IgD-negative memory B cell (primary cell): ENCODE data around the gene FAM120A. TPM values are rescaled to one million over a fixed set of nuclear protein-coding genes. Genes with fewer than 3 reads are reported as not detected.

ENCODE experiments used
- H3K27ac Mint-ChIP-seq, 3 donors: one replicate each; pipeline ENCODE4 v1.8.0; 2020 to 2022; ENCODE audit warnings: mild to moderate bottlenecking in 3 of 3, mixed read lengths in 3 of 3, moderate library complexity in 1 of 3
- H3K27me3 Mint-ChIP-seq: one replicate; pipeline ENCODE4 v1.8.0; 2021; ENCODE audit warnings: mixed read lengths
- H3K36me3 Mint-ChIP-seq: one replicate; pipeline ENCODE4 v1.8.0; 2020; ENCODE audit warnings: mild to moderate bottlenecking, mixed read lengths
- H3K4me1 Mint-ChIP-seq, 3 donors: one replicate each; pipeline ENCODE4 v1.8.0; 2020 to 2022; ENCODE audit warnings: mixed read lengths in 3 of 3, mild to moderate bottlenecking in 1 of 3
- H3K4me3 Mint-ChIP-seq, 4 donors: one replicate each; pipeline ENCODE4 v1.8.0; 2020 to 2022; ENCODE audit warnings: mild to moderate bottlenecking in 4 of 4, mixed read lengths in 4 of 4, moderate library complexity in 3 of 4
- H3K9me3 Mint-ChIP-seq, 3 donors: one replicate each; pipeline ENCODE4 v1.8.0; 2020 to 2021; ENCODE audit warnings: mixed read lengths in 3 of 3, mild to moderate bottlenecking in 1 of 3
- polyA plus RNA-seq: library from polyadenylated mRNA; unstranded; fragments of 300-500 nt; fragmentation: Illumina TruSeq; gene quantifications from one replicate; pipeline ENCODE4 v1.2.3, GENCODE V29; 2021

FAM120A gene
- polyA plus RNA-seq, 1 donor from 2014 or later = 14.5 TPM

- Mint-ChIP-seq H3K27me3 (no peaks in the 10 kb centered on the region), H3K9me3 (peaks cover 0 to 6% (median 0%) of the 10 kb centered on the region in 3 donors), H3K4me3 (peak overlapping the region in 1 of 4 donors; percentile 47), H3K4me1 (peaks cover 14 to 29% (median 23%) of the 10 kb centered on the region in 3 donors), H3K36me3 (peaks cover 12% of the 10 kb centered on the region), H3K27ac (no peak overlapping the region)
These were observed 135.8 kb downstream of the FAM120A start for GRCh38 chr9:93587284-93587650.

DNA sequence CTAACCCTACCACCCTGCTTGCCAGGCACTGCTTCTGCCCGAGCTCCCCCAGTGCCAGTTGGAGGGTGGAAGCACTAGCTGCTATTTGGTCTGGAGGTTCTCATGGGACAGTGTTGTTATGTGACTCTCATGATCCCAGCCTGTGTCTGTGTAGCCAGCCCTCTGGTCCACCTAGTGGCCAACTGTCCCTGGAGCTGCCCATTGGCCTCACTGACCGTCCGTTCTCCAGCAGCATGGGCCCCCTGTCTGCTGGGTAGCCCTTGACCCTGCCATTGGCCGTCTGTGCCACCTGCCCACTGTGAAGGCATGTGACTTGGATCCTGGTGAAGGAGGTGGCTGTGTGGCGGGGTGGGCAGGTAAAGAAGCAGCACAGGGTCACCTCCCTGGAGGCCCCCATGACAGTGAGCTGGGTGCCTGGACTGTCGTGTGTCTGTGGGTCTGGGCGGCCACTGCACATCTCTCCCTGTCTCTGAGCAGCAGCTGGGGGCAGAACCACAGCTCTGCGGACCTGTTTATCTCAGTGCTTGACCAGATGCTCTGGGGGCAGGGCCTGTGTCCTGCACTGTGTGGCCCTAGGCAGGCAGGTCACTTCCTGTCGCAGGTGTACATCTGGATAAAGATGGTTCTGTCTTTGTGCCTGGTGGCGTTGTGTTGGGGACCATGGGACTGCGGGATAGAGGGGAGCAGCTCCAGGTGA, 136.3 kb downstream of the FAM120A start:
- no peaks in the 10 kb centered on the region for H3K27me3 Mint-ChIP-seq
- peak overlapping the region in 1 of 4 donors; percentile 47 for H3K4me3 Mint-ChIP-seq
- H3K36me3 Mint-ChIP-seq = peaks cover 12% of the 10 kb centered on the region
- no peak overlapping the region for H3K27ac Mint-ChIP-seq
- peaks cover 14 to 24% (median 23%) of the 10 kb centered on the region in 3 donors for H3K4me1 Mint-ChIP-seq
- peaks cover 0 to 6% (median 0%) of the 10 kb centered on the region in 3 donors for H3K9me3 Mint-ChIP-seq

- Mint-ChIP-seq H3K36me3 (peaks cover 9% of the 10 kb centered on the region), H3K9me3 (peaks cover 0 to 6% (median 0%) of the 10 kb centered on the region in 3 donors), H3K4me3 (peak overlapping the region in 1 of 4 donors; percentile 71), H3K4me1 (peaks cover 14 to 26% (median 23%) of the 10 kb centered on the region in 3 donors), H3K27ac (no peak overlapping the region), H3K27me3 (no peaks in the 10 kb centered on the region)
These were observed 137.4 kb downstream of the FAM120A start for GRCh38 chr9:93588641-93589609.

GRCh38 chr9:93589688-93590087, 138.2 kb downstream of the FAM120A start:
- H3K27me3 Mint-ChIP-seq = no peaks in the 10 kb centered on the region
- no peak overlapping the region for H3K27ac Mint-ChIP-seq
- H3K9me3 Mint-ChIP-seq = peaks cover 0 to 3% (median 0%) of the 10 kb centered on the region in 3 donors
- H3K4me1 Mint-ChIP-seq = peaks cover 15 to 26% (median 22%) of the 10 kb centered on the region in 3 donors
- peak overlapping the region in 1 of 4 donors; percentile 5 for H3K4me3 Mint-ChIP-seq
- H3K36me3 Mint-ChIP-seq = peaks cover 3% of the 10 kb centered on the region

DNA sequence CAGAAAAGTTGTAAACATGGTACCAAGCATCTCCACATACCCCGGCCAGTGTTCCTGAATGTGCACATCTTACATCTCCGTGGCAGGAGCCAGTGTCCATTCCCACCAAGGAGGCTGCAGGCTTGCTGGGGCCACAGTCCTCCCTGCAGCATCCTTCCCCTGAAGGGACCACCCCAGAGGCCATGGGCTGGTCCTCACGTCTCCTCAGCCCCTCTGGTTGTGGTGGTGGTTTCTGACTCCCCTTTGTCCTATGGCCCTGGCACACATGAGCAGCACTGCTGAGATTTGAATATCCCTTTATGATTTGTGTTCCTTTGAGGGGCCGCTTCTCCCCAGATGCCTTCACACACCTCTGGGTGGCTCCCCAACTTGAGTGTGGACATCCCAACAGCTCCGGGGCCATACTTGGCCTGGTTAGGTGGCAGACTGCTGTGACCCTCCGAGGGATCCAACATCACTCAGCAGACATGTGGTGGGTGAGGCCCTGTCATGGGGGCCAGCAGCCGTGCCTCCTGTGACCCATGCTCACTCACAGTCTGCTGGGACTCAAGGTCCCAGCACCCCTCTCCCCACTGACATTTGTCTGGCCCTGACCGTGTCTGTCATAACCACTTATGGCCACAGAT, 139.2 kb downstream of the FAM120A start:
- H3K36me3 Mint-ChIP-seq = no peaks in the 10 kb centered on the region
- H3K4me1 Mint-ChIP-seq = peaks cover 18 to 35% (median 24%) of the 10 kb centered on the region in 3 donors
- no peaks in the 10 kb centered on the region for H3K27me3 Mint-ChIP-seq
- no peak overlapping the region for H3K4me3 Mint-ChIP-seq
- H3K9me3 Mint-ChIP-seq = no peaks in the 10 kb centered on the region
- no peak overlapping the region for H3K27ac Mint-ChIP-seq

GRCh38 chr9:93591301-93592007, 140.0 kb downstream of the FAM120A start:
- H3K36me3 Mint-ChIP-seq = no peaks in the 10 kb centered on the region
- no peak overlapping the region for H3K27ac Mint-ChIP-seq
- no peaks in the 10 kb centered on the region for H3K27me3 Mint-ChIP-seq
- H3K9me3 Mint-ChIP-seq = no peaks in the 10 kb centered on the region
- H3K4me1 Mint-ChIP-seq = peaks cover 24 to 42% (median 30%) of the 10 kb centered on the region in 3 donors
- no peak overlapping the region for H3K4me3 Mint-ChIP-seq

DNA sequence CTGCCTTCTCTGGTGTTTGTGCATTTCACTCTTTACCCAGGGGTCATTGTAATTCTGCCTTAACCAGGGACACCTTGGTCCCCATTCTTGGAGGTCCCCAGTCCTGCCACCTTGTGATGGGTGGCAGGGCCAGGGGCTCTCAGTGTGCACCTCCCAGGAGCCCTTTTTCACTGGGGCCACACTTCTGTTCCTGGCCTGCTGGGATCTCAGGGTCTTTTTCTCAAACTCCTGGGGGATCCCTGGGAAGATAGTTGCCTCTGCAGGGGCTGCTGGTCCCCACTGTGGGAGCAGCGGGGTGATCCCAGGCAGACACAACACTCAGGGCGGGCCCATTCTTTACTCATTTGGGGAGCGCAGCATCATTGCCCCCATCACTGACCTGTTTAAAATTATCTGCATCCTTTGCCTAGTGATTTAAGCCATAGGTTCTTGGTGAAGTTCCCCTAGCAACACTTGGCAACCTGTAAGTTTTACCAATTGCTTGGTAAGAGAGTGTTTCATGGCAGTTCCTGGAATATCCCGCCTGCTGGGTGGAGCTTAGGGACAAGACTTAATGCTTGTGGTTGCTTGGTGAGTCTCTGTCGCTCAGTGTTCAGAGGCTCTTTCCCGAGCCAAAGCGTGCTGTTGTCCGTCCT, 140.6 kb downstream of the FAM120A start:
- peaks cover 21 to 42% (median 29%) of the 10 kb centered on the region in 3 donors for H3K4me1 Mint-ChIP-seq

GRCh38 chr9:93592643-93593021, 141.1 kb downstream of the FAM120A start:
- no peak overlapping the region for H3K4me3 Mint-ChIP-seq
- H3K9me3 Mint-ChIP-seq = no peaks in the 10 kb centered on the region
- peaks cover 23 to 42% (median 34%) of the 10 kb centered on the region in 3 donors for H3K4me1 Mint-ChIP-seq
- no peaks in the 10 kb centered on the region for H3K27me3 Mint-ChIP-seq
- peak overlapping the region in 1 of 3 donors; percentile 50 for H3K27ac Mint-ChIP-seq
- H3K36me3 Mint-ChIP-seq = no peaks in the 10 kb centered on the region

More for the DNA sequence above, 140.6 kb downstream of the FAM120A start:
- Mint-ChIP-seq H3K27me3 (no peaks in the 10 kb centered on the region), H3K4me3 (no peak overlapping the region), H3K36me3 (no peaks in the 10 kb centered on the region), H3K9me3 (no peaks in the 10 kb centered on the region), H3K27ac (peak overlapping the region in 1 of 3 donors; percentile 50)

DNA sequence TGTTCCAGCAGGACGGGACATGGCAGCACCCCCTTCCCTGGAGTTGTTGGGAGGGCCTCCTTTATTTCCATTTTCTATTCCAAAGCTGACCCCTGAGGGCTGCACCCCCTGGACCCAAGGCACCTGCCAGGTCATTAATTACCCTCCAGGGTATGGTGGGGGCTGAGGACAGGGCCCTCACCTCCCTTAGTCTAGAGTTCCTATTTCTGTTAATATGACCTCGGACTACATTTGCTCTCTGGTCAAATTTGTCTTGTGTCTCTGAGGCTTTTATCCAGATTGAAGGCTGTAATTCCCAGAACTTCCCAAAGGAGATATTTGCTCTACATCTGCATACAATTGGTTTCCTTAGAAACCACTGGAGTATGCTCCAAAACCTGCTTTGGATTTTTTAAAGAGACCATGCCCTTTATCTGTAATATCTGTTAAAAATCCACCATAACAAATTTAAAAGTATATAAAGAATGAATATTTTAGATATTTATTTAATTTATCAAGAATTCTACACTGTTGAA, 141.7 kb downstream of the FAM120A start:
- Mint-ChIP-seq H3K27ac (no peak overlapping the region), H3K27me3 (no peaks in the 10 kb centered on the region), H3K4me1 (peaks cover 24 to 42% (median 35%) of the 10 kb centered on the region in 3 donors), H3K4me3 (no peak overlapping the region), H3K36me3 (no peaks in the 10 kb centered on the region), H3K9me3 (no peaks in the 10 kb centered on the region)

GRCh38 chr9:93594041-93594756, 142.7 kb downstream of the FAM120A start:
- Mint-ChIP-seq H3K36me3 (no peaks in the 10 kb centered on the region), H3K4me1 (peaks cover 24 to 37% (median 37%) of the 10 kb centered on the region in 3 donors), H3K9me3 (no peaks in the 10 kb centered on the region), H3K27me3 (no peaks in the 10 kb centered on the region), H3K4me3 (no peak overlapping the region), H3K27ac (no peak overlapping the region)

DNA sequence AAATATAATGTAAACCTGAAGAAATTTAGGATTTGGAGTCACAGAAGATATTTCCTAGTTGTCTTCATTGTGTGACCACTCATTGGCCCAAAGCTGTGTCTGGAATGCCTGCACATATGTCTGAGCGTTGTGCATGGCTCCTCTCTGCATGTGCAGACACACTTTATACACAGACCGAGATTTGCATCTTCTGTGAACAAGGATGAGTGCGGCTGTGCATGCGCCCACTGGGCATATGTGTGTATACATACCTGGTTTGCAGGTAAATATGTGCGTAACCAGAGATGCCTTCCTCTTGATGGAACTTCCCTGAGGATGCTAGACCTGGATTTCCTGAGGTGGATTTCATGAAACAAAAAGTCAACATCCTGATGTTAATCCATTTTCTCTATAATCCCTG, 144.0 kb downstream of the FAM120A start:
- Mint-ChIP-seq H3K4me3 (peak overlapping the region in 1 of 4 donors; percentile 33), H3K4me1 (peaks cover 33 to 42% (median 36%) of the 10 kb centered on the region in 3 donors), H3K27me3 (no peaks in the 10 kb centered on the region), H3K9me3 (no peaks in the 10 kb centered on the region), H3K27ac (peak overlapping the region in 1 of 3 donors; percentile 45), H3K36me3 (no peaks in the 10 kb centered on the region)

GRCh38 chr9:93595861-93596365, 144.4 kb downstream of the FAM120A start:
- Mint-ChIP-seq H3K27ac (no peak overlapping the region), H3K36me3 (no peaks in the 10 kb centered on the region), H3K9me3 (no peaks in the 10 kb centered on the region), H3K4me3 (no peak overlapping the region), H3K4me1 (peaks cover 38 to 46% (median 39%) of the 10 kb centered on the region in 3 donors), H3K27me3 (no peaks in the 10 kb centered on the region)

GRCh38 chr9:93596399-93596798, 144.9 kb downstream of the FAM120A start:
- Mint-ChIP-seq H3K27ac (no peak overlapping the region), H3K4me1 (peaks cover 39 to 51% (median 41%) of the 10 kb centered on the region in 3 donors), H3K9me3 (no peaks in the 10 kb centered on the region), H3K36me3 (no peaks in the 10 kb centered on the region), H3K4me3 (peak overlapping the region in 1 of 4 donors; percentile 65), H3K27me3 (no peaks in the 10 kb centered on the region)
